Erythroblast (primary cell): Measurements from ENCODE around the gene USP35.

Experiments used
- GATA1 ChIP-seq: IDR thresholded peaks from 2 replicates; pipeline ENCODE4 v1.6.1; 2011; ENCODE audit warnings: low read depth, mild to moderate bottlenecking, control low read depth, low read length, moderate library complexity
- POLR2A ChIP-seq: IDR thresholded peaks from 2 replicates; pipeline ENCODE4 v1.6.1; 2011; ENCODE audit warnings: mild to moderate bottlenecking, low read length

GRCh38 chr11:78217650-78218541 is 29.2 kb downstream of the USP35 start:
- TF ChIP-seq POLR2A (no peak), GATA1 (no peak)
